ENCODE measurements around the gene MAEA.

The MAEA gene

GRCh38 chr4:1374706-1375045 is 85.0 kb downstream of the MAEA start:
- H3K27me3 ChIP-seq (ENCODE audit: control insufficient read depth, low read length): no peaks in the 10 kb centered on the region
- no peaks in the 10 kb centered on the region for H3K9me2 ChIP-seq (replicated peaks; ENCODE audit: control insufficient read depth, low read length)
- H3K36me3 ChIP-seq (ENCODE audit: control insufficient read depth, low read length): no peaks in the 10 kb centered on the region; the same call in 1 of the 2 replicates
- no peaks in the 10 kb centered on the region for H3K79me2 ChIP-seq (ENCODE audit: control insufficient read depth, low read length)
- H3F3A ChIP-seq (ENCODE audit: control insufficient read depth, insufficient read depth): no peaks in the 10 kb centered on the region
- H3K4me3 ChIP-seq (ENCODE audit: low read length): no peak overlapping the region
- no peaks in the 10 kb centered on the region for H3K9me3 ChIP-seq (ENCODE audit: control insufficient read depth, insufficient read depth, low read length)
- no peaks in the 10 kb centered on the region for H4K20me1 ChIP-seq (ENCODE audit: control insufficient read depth, insufficient read depth, low read depth, low read length)
- no peak overlapping the region for H3K27ac ChIP-seq (ENCODE audit: low read depth, low read length)
- no peak overlapping the region for H3K4me2 ChIP-seq (ENCODE audit: low read length)
- TF ChIP-seq EZH2phosphoT487 (IDR thresholded peaks at IDR 0.05; ENCODE audit: borderline replicate concordance, low read length) (no peak), CTCF (IDR thresholded peaks at IDR 0.05; ENCODE audit: low read depth, low read length, poor library complexity, severe bottlenecking) (no peak)
- no peaks in the 10 kb centered on the region for H3K4me1 ChIP-seq (ENCODE audit: control insufficient read depth, low read length)

DNA sequence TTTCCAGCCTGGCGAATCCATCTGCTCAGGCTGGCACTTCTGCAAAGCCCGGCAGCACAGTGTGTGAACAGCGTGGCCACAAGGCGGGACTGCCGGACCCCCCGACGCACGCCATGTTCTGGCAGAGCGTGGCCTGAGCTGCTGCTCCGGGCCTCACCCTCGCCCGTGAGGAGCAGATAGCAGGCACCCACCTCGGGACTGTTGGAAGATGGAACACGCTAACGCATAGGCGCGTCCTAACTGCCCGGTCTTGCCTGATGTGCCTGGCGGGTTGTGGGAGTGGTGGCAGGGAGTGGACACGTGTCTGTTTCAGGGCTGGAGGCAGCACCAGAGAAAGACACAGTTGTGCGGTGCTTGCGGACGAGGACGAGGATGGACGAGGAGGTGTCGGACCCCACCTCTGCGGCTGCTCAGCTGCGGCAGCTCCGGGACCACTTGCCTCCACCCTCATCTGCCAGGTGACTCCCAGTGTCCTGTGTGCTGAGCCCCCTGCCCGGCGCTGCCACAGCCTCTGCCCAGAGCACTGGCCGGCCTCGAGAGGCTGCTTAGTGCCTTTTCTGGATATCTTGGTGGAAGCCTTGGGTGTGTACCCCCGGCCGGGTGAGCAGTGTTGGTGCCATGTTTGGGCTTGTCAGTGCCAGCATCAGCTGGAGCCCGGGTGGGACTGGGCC is 85.5 kb downstream of the MAEA start:
- no peaks in the 10 kb centered on the region for H3K9me3 ChIP-seq (ENCODE audit: control insufficient read depth, insufficient read depth, low read length)
- H3K9me2 ChIP-seq (replicated peaks; ENCODE audit: control insufficient read depth, low read length): no peaks in the 10 kb centered on the region
- H3K27me3 ChIP-seq (ENCODE audit: control insufficient read depth, low read length): no peaks in the 10 kb centered on the region
- no peaks in the 10 kb centered on the region; the same call in 1 of the 2 replicates for H3K36me3 ChIP-seq (ENCODE audit: control insufficient read depth, low read length)
- no peak overlapping the region for H3K4me2 ChIP-seq (ENCODE audit: low read length)
- no peaks in the 10 kb centered on the region for H3K79me2 ChIP-seq (ENCODE audit: control insufficient read depth, low read length)
- H3K27ac ChIP-seq (ENCODE audit: low read depth, low read length): no peak overlapping the region
- H3K4me1 ChIP-seq (ENCODE audit: control insufficient read depth, low read length): no peaks in the 10 kb centered on the region
- no peaks in the 10 kb centered on the region for H4K20me1 ChIP-seq (ENCODE audit: control insufficient read depth, insufficient read depth, low read depth, low read length)
- no peak overlapping the region for H3K4me3 ChIP-seq (ENCODE audit: low read length)
- TF ChIP-seq CTCF (IDR thresholded peaks at IDR 0.05; ENCODE audit: low read depth, low read length, poor library complexity, severe bottlenecking) (no peak), EZH2phosphoT487 (IDR thresholded peaks at IDR 0.05; ENCODE audit: borderline replicate concordance, low read length) (no peak)
- H3F3A ChIP-seq (ENCODE audit: control insufficient read depth, insufficient read depth): no peaks in the 10 kb centered on the region

DNA sequence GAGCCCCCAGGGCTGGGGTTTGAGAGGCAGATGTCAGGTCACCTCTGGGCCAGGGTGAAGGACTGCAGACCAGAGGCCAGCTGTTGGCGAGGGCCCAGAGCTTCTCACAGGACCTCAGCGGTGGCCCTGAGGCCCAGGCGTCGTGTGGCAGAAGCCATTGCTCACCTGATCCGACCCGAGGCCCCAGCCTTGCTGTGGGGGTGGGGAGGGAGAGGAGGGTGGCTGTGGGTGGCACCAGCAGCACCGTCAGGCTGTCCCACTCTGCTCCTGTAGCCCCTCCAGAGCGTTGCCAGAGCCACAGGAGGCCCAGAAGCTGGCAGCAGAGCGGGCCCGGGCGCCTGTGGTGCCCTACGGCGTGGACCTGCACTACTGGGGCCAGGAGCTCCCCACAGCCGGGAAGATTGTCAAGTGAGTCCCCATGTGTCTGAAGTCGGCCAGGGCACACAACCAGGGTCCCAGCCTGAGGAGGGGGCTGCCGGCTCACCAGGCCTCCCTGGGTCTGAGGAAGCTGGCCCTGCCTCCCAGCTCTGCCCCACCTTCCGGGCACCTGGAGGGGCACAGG is 86.2 kb downstream of the MAEA start:
- no peaks in the 10 kb centered on the region for H3K9me2 ChIP-seq (replicated peaks; ENCODE audit: control insufficient read depth, low read length)
- no peaks in the 10 kb centered on the region for H3K9me3 ChIP-seq (ENCODE audit: control insufficient read depth, insufficient read depth, low read length)
- H3K4me1 ChIP-seq (ENCODE audit: control insufficient read depth, low read length): no peaks in the 10 kb centered on the region
- H3K4me3 ChIP-seq (ENCODE audit: low read length): no peak overlapping the region
- H3K4me2 ChIP-seq (ENCODE audit: low read length): no peak overlapping the region
- H3K27me3 ChIP-seq (ENCODE audit: control insufficient read depth, low read length): no peaks in the 10 kb centered on the region
- no peak overlapping the region for H3K27ac ChIP-seq (ENCODE audit: low read depth, low read length)
- H3K79me2 ChIP-seq (ENCODE audit: control insufficient read depth, low read length): no peaks in the 10 kb centered on the region
- H4K20me1 ChIP-seq (ENCODE audit: control insufficient read depth, insufficient read depth, low read depth, low read length): no peaks in the 10 kb centered on the region
- no peaks in the 10 kb centered on the region for H3F3A ChIP-seq (ENCODE audit: control insufficient read depth, insufficient read depth)
- no peak for TF ChIP-seq EZH2phosphoT487 (IDR thresholded peaks at IDR 0.05; ENCODE audit: borderline replicate concordance, low read length)
- TF ChIP-seq CTCF (IDR thresholded peaks at IDR 0.05; ENCODE audit: low read depth, low read length, poor library complexity, severe bottlenecking): no peak
- no peaks in the 10 kb centered on the region; the same call in 1 of the 2 replicates for H3K36me3 ChIP-seq (ENCODE audit: control insufficient read depth, low read length)

All from DOHH2 (cell line).